ENCODE results near the gene PRR33. TPM values are rescaled to one million over a fixed set of nuclear protein-coding genes. Genes with fewer than 3 reads are reported as not detected.

PRR33 gene
- total RNA-seq, 1 donor = not detected

DNA sequence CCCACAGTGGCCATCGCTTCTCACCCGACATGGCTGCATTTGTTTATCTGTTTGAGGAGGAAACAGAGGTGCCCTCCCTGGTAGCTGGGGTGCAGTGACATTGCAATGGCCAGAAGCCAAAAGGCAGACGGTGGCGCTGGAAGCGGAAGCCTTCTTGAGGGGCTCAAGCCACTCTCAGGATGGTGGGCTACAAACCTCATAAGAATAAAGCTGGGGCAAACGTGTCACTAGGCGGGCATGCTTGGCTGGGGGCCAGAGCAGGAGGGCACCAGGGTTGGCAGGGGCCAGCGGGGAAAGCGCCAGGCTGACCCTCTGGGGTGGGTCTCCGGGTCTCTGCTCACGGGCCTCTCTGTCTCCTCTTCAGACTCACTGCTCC is 40.4 kb upstream of the PRR33 start:
- no peak for DNase-seq (ENCODE audit: low read depth)
- TF ChIP-seq, protein P1, sequence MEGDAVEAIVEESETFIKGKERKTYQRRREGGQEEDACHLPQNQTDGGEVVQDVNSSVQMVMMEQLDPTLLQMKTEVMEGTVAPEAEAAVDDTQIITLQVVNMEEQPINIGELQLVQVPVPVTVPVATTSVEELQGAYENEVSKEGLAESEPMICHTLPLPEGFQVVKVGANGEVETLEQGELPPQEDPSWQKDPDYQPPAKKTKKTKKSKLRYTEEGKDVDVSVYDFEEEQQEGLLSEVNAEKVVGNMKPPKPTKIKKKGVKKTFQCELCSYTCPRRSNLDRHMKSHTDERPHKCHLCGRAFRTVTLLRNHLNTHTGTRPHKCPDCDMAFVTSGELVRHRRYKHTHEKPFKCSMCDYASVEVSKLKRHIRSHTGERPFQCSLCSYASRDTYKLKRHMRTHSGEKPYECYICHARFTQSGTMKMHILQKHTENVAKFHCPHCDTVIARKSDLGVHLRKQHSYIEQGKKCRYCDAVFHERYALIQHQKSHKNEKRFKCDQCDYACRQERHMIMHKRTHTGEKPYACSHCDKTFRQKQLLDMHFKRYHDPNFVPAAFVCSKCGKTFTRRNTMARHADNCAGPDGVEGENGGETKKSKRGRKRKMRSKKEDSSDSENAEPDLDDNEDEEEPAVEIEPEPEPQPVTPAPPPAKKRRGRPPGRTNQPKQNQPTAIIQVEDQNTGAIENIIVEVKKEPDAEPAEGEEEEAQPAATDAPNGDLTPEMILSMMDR (IDR thresholded peaks at IDR 0.05; ENCODE audit: insufficient read depth, low read length) = no peak
- H3K4me3 ChIP-seq (ENCODE audit: low read depth, low read length) = no peak overlapping the region

DNA sequence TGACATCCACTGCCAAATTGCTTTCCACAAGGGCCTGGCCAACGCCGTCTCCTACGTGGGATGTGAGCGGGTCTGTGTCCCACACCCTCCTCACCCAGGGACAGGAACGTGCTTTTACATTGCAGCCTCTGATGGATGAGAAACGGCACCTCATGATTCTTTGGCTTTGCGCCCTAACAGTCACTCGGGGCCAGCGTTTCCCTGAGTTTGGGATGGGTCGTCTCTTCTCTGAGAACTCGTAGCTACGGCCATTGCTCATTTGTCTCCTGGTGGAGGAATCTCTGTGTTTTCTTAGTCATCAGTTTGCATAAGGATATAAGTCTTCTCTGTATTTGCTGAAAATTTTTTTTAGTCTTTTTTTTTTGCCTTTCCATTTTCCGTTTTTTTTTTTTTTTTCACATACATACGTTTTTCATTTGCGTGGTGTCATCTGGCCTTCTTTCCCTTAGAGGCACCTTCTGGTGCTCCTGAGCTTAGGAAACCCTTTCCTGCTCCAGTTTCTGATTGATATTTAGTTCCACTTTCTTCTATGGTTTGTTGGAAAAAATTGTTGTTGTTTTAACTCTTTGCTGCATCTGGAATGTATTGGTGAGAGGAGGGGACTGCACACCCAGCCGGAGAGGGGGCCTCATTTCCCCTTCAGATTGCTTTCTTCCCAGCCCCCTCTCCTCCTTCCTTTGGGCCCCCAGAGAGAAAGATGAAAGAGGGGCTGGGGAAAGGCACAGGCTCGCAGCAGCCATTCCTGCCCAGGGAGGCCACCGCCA is 39.8 kb upstream of the PRR33 start:
- no peak overlapping the region for H3K4me3 ChIP-seq (ENCODE audit: low read depth, low read length)
- TF ChIP-seq, protein P1 (IDR thresholded peaks at IDR 0.05; ENCODE audit: insufficient read depth, low read length) = no peak
- peak; percentile 70 for DNase-seq (ENCODE audit: low read depth)

DNA sequence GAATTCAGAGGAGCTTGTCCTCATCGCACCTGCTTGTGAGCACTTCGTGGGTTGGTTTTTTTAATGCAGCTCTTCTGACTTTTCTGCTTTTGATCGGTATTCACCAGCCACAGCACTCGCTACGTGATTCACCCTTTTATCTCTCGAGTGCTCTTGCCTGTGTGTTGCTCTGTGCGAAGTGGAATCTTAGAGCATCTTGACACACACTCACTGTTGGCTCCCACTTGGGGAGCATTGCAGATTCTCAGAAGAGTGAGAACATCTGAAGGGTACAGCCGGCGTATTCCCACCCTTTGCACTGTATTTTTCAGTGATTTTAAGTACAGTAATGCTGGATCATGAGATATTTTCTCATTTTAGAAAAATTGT is 38.8 kb upstream of the PRR33 start:
- peak; percentile 31 for DNase-seq (ENCODE audit: low read depth)
- TF ChIP-seq, protein P1 (IDR thresholded peaks at IDR 0.05; ENCODE audit: insufficient read depth, low read length) = no peak
- no peak overlapping the region for H3K4me3 ChIP-seq (ENCODE audit: low read depth, low read length)

DNA sequence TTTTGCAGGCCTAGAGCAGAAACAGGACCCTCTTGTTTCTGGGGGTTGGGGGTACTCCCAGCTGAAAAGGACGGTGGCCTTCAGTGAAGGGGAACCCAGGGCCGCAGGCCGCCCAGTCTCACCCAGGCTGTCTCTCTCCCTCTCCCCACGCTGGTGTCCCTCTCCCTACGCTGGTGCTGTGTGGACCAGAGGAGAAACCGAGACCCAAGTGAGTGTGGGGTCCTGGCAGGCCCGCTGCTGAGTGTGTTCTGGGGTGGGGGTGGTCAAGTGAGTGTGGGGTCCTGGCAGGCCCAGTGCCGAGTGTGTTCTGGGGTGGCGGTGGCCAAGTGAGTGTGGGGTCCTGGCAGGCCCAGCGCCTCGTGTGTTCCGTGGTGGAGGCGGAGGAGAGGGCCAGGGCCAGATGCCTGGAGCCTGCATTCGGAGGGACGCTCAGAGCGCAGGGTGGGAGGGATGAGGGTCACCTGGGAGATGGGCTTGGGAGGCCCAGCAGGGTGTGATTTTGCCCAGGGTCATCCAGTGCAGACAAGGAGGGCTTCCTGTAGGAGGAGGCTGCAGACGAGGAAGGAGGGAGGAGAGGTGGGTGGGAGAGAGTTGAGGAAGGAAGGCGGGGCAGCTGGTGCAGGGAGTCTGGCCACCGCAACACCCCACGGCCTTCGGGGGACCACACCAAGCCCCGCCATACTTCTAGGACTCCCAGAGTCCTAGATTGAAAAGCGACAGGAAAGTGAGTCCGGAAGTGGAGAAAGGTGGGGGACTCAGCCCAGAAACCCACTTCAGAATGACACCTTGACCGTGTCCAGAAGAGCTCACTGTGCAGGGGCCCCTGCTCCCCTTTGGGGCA is 38.1 kb upstream of the PRR33 start:
- TF ChIP-seq, protein P1 (IDR thresholded peaks at IDR 0.05; ENCODE audit: insufficient read depth, low read length) = no peak
- DNase-seq (ENCODE audit: low read depth) = no peak
- no peak overlapping the region for H3K4me3 ChIP-seq (ENCODE audit: low read depth, low read length)

DNA sequence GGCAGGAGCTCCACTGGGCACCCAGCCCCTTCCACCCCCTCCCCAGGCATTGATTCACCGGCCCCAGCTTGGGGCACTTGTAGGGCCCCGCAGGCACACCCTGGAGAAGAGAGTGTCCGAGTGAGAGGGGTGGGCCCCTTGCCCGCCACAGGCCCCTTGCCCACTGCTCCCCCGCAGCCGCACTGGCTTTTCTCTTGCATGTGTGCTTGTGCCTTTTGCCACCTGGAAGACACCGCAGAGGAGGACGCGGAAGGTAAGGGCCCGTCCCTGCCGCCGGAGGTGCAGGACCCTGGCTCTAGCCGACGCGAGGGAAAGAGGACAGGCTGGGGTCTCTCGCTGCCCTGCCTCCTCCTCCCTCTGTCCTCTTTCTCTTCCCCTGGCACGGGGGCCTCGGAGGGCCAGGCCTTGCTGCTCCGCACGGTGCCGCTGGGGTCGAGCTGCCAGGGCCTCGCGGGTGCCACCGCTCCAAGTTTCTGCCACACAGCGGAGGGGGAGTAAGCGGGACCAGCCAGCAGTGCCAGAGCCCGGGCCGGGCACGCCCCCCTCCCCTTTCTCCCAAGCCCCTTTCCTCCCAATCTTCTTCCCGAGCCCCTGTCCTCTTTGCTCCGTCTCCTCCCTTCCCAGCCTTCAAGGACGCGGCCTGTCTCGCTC is 37.3 kb upstream of the PRR33 start:
- H3K4me3 ChIP-seq (ENCODE audit: low read depth, low read length) = no peak overlapping the region
- TF ChIP-seq, protein P1 (IDR thresholded peaks at IDR 0.05; ENCODE audit: insufficient read depth, low read length) = no peak
- DNase-seq (ENCODE audit: low read depth) = no peak

DNA sequence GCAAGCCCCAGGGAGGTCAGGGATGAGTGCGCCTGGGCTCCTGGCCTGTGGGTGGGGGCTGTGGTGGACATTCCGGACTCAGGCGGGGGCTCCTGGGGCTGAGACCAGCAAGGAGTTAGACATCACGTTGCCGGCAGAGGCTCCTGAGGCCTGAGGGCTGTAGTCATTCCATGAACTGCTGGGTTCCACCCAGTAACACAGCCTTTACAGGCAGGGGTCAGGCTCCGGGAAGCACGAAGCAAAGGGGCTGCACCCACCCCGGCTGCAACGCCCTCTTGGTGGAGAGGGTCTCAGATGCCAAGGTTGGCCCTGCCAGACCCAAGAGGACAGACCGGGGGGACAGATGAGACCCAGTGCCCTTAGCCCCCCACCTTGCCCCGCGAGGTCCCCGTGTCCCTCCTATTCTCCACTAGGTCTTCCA is 36.8 kb upstream of the PRR33 start:
- H3K4me3 ChIP-seq (ENCODE audit: low read depth, low read length) = no peak overlapping the region
- TF ChIP-seq, protein P1 (IDR thresholded peaks at IDR 0.05; ENCODE audit: insufficient read depth, low read length) = no peak

More for the DNA sequence above, 36.8 kb upstream of the PRR33 start:
- DNase-seq (ENCODE audit: low read depth) = no peak

Measured in fibroblast of the aortic adventitia (primary cell).